Pancreas (tissue), 10 donors: ENCODE data around the gene C9. TPM values are rescaled to one million over a fixed set of nuclear protein-coding genes. Genes with fewer than 3 reads are reported as not detected.

Source experiments
- ATAC-seq, 4 donors: fragments of 200-7000 bp; cut with Tn5 transposase; one replicate each; pipeline versions ENCODE4 v1.8.0 to v1.9.1; 2020; ENCODE audit warnings: mild to moderate bottlenecking in 4 of 4, moderate library complexity in 4 of 4
- DNase-seq, 6 donors: peaks; one replicate each; pipeline ENCODE4 v3.0.0-alpha.2; 2020
- FAIRE-seq: peaks from 2 replicates; lab custom pipeline; 2012; peaks lifted over from hg19 to GRCh38; lab: Jason Lieb, UNC
- H3K27ac ChIP-seq, 4 donors: fragments of 200-600 bp; sonication (generic); 1 replicate in 3 of 4; 2 replicates in 1 of 4; pipeline versions ENCODE4 v1.5.0 to v1.8.0; 2020
- H3K27me3 ChIP-seq, 4 donors: fragments of 200-600 bp; one replicate each; pipeline ENCODE4 v1.8.0; 2021
- H3K36me3 ChIP-seq, 3 donors: fragments of 200-600 bp; sonication (generic) in 1 of 3; one replicate each; pipeline versions ENCODE4 v1.5.0 to v1.8.0; 2020 to 2021
- H3K4me1 ChIP-seq, 3 donors: fragments of 200-600 bp; one replicate each; pipeline ENCODE4 v1.8.0; 2021
- H3K4me3 ChIP-seq, 4 donors: fragments of 200-600 bp; sonication (generic) in 2 of 4; one replicate each; pipeline versions ENCODE4 v1.5.0 to v1.8.0; 2020 to 2021
- H3K9me3 ChIP-seq, 4 donors: fragments of 200-600 bp; one replicate each; pipeline ENCODE4 v1.8.0; 2021
- WGBS, 2 donors: extraction: QIAGEN DNeasy Blood & Tissue Kit; methylation state at CpG; one replicate each; pipeline ENCODE4 v1.1.7; 2013; 5-methylcytosine and 5-hydroxymethylcytosine counted together
- intact Hi-C, 3 donors: fragments of 100-400 bp; cut with DNase I; formaldehyde crosslinking; loops; one replicate each; pipeline versions ENCODE4 v1.11.1 to v1.14.2; 2022
- polyA plus RNA-seq, 2 donors: library from polyadenylated mRNA; stranded (reverse); fragments of 200-250 nt; gene quantifications; one replicate each; pipeline ENCODE4 v1.2.3, GENCODE V29; 2013
- total RNA-seq, 6 donors: library from RNA; stranded (reverse); fragmentation: NEBNext Ultra II Directional in 4 of 6; extraction: Animal tissue kit (Norgen Biotek cat#: 25700) in 4 of 6; gene quantifications; one replicate each; pipeline versions ENCODE4 v1.2.1 to v1.2.4, GENCODE V29; 2021 to 2023
- TF ChIP-seq, protein P1 (sequence below), 4 donors: fragments of 200-600 bp; sonication (generic) in 3 of 4; IDR thresholded peaks; one replicate each; pipeline versions ENCODE4 v1.5.0 to v1.8.0; 2021; ENCODE audit warnings: antibody characterized with exemption in 4 of 4
- donor health status: healthy with polysubstance abuse.
- donor health status: DM: no; HTN: no; CAD: no; lungs with moderate emphysema.
- donor health status: DM: no; HTN: no; CAD: no.
- donor health status: control.
- donor health status: control.
- donor health status: Bipolar disorder and iron deficiency.
- donor health status: DM: yes; HTN: yes; CAD: no.
- donor health status: DM: no; HTN: no; CAD: no.
- donor health status: DM: no; HTN: no; CAD: no.
- donor health status: DM: yes; HTN: yes; CAD: no.

Gene C9
- total and polyA plus RNA-seq, 8 donors, result 0.82 TPM; not detected in 7

GRCh38 chr5:39376293-39376714 is 12.0 kb upstream of the C9 start:
- FAIRE-seq (peak; percentile 43), ATAC-seq (peak; percentile 56 to 83 (median 76)), DNase-seq (peak in 2 of 6 donors; percentile 9 to 52)
- Histone ChIP-seq H3K36me3 (peaks cover 0 to 6% (median 0%) of the 10 kb centered on the region in 3 donors), H3K4me1 (no peaks in the 10 kb centered on the region), H3K27me3 (no peaks in the 10 kb centered on the region), H3K27ac (no peak overlapping the region), H3K9me3 (no peaks in the 10 kb centered on the region), H3K4me3 (no peak overlapping the region)
- intact Hi-C loops, result loop anchor here in 2 of 3 donors (5.0 kb wide), 1 partner anchor 171 kb away; no protein-coding TSS in a partner anchor
- TF ChIP-seq, protein P1, sequence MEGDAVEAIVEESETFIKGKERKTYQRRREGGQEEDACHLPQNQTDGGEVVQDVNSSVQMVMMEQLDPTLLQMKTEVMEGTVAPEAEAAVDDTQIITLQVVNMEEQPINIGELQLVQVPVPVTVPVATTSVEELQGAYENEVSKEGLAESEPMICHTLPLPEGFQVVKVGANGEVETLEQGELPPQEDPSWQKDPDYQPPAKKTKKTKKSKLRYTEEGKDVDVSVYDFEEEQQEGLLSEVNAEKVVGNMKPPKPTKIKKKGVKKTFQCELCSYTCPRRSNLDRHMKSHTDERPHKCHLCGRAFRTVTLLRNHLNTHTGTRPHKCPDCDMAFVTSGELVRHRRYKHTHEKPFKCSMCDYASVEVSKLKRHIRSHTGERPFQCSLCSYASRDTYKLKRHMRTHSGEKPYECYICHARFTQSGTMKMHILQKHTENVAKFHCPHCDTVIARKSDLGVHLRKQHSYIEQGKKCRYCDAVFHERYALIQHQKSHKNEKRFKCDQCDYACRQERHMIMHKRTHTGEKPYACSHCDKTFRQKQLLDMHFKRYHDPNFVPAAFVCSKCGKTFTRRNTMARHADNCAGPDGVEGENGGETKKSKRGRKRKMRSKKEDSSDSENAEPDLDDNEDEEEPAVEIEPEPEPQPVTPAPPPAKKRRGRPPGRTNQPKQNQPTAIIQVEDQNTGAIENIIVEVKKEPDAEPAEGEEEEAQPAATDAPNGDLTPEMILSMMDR (IDR thresholded peaks at IDR 0.05), result peak; percentile 45 to 72 (median 50)
- 19 to 22% methylated on average over 3 of the region's 3 CpGs for WGBS, 2 donors

- ATAC-seq, result peak; percentile 48 to 78 (median 60)
- WGBS, 2 donors, result 52 to 58% methylated on average over 2 of the region's 2 CpGs
- TF ChIP-seq, protein P1 (IDR thresholded peaks at IDR 0.05), result no peak
- H3K27ac ChIP-seq, result peak overlapping the region in 2 of 4 donors; percentile 54 to 55
- H3K27me3 ChIP-seq, result no peaks in the 10 kb centered on the region
- intact Hi-C loops, result no loop called here
- DNase-seq, result no peak
- peaks cover 0 to 6% (median 0%) of the 10 kb centered on the region in 3 donors for H3K36me3 ChIP-seq
- FAIRE-seq, result no peak
- peaks cover 0 to 9% (median 4%) of the 10 kb centered on the region in 3 donors for H3K4me1 ChIP-seq
- no peak overlapping the region for H3K4me3 ChIP-seq
- no peaks in the 10 kb centered on the region for H3K9me3 ChIP-seq
Observed at GRCh38 chr5:39373791-39374190, 9.5 kb upstream of the C9 start.

DNA sequence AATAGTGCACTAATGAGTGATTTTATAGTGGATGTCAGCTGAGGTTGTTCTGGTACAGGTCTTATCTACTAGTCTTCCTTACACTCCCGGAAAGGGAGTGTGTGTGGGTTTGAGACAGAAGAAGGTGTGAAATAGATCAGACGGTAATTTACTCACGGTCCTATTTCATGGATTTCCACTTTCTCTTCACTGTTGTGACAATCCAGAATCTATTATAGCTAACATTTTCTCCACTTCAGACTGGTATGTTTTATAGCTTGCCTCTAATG is 7.0 kb upstream of the C9 start:
- no peak overlapping the region for H3K4me3 ChIP-seq
- H3K4me1 ChIP-seq, result peaks cover 0 to 9% (median 4%) of the 10 kb centered on the region in 3 donors
- FAIRE-seq, result no peak
- WGBS, 2 donors, result 47 to 62% methylated on average over 3 of the region's 3 CpGs
- no peak for ATAC-seq
- intact Hi-C loops, result no loop called here
- TF ChIP-seq, protein P1 (IDR thresholded peaks at IDR 0.05), result no peak
- H3K36me3 ChIP-seq, result peaks cover 0 to 6% (median 0%) of the 10 kb centered on the region in 3 donors
- no peak overlapping the region for H3K27ac ChIP-seq
- H3K9me3 ChIP-seq, result no peaks in the 10 kb centered on the region
- H3K27me3 ChIP-seq, result no peaks in the 10 kb centered on the region
- no peak for DNase-seq

- no peak for FAIRE-seq
- H3K4me3 ChIP-seq, result no peak overlapping the region
- H3K4me1 ChIP-seq, result peaks cover 0 to 9% (median 4%) of the 10 kb centered on the region in 3 donors
- TF ChIP-seq, protein P1 (IDR thresholded peaks at IDR 0.05), result no peak
- DNase-seq, result peak in 2 of 6 donors; percentile 32 to 46
- H3K9me3 ChIP-seq, result no peaks in the 10 kb centered on the region
- WGBS, 2 donors, result 24 to 25% methylated on average over 10 of the region's 10 CpGs
- peak overlapping the region in 1 of 4 donors; percentile 20 for H3K27ac ChIP-seq
- peak; percentile 69 to 87 (median 78) for ATAC-seq
- peaks cover 0 to 6% (median 0%) of the 10 kb centered on the region in 3 donors for H3K36me3 ChIP-seq
- H3K27me3 ChIP-seq, result no peaks in the 10 kb centered on the region
- intact Hi-C loops, result no loop called here
Observed at GRCh38 chr5:39370555-39371366, 6.5 kb upstream of the C9 start.
